Ovary (tissue), 9 donors: ENCODE measurements around the gene USP48. TPM values are rescaled to one million over a fixed set of nuclear protein-coding genes. Genes with fewer than 3 reads are reported as not detected.

Source experiments
- DNase-seq, 5 donors: peaks; one replicate each; pipeline ENCODE4 v3.0.0-alpha.2; 2019 to 2020
- H3K27ac ChIP-seq, 2 donors: fragments of 200-600 bp; one replicate each; pipeline versions ENCODE4 v1.5.1 to v1.8.0; 2019 to 2022
- H3K27me3 ChIP-seq: fragments of 200-600 bp; one replicate; pipeline ENCODE4 v1.8.0; 2022
- H3K36me3 ChIP-seq: fragments of 200-600 bp; sonication (generic); one replicate; pipeline ENCODE4 v1.5.1; 2019
- H3K4me1 ChIP-seq: one replicate; pipeline ENCODE4 v1.8.1; 2013; ENCODE audit warnings: mild to moderate bottlenecking, moderate library complexity; ENCODE audit not compliant: insufficient read depth
- H3K4me3 ChIP-seq: fragments of 200-600 bp; sonication (generic); one replicate; pipeline ENCODE4 v1.5.1; 2017
- H3K9me3 ChIP-seq, 2 donors: fragments of 200-600 bp in 1 of 2; sonication (generic) in 1 of 2; one replicate each; pipeline versions ENCODE4 v1.5.1 to v1.8.1; 2013 to 2019; ENCODE audit warnings: mild to moderate bottlenecking in 1 of 2, moderate library complexity in 1 of 2
- EP300 ChIP-seq: sonication (generic); formaldehyde crosslinking; IDR thresholded peaks from one replicate; pipeline ENCODE4 v1.6.1; 2017; ENCODE audit warnings: antibody characterized with exemption
- POLR2A ChIP-seq: fragments of 450-650 bp; IDR thresholded peaks from one replicate; pipeline ENCODE4 v1.6.1; 2017; ENCODE audit warnings: antibody characterized with exemption, mild to moderate bottlenecking, moderate library complexity
- WGBS, 3 donors: extraction: QIAGEN DNeasy Blood & Tissue Kit in 1 of 3; methylation state at CpG; one replicate each; pipeline versions ENCODE4 v1.1.5 to v1.1.7; 2013 to 2017; 5-methylcytosine and 5-hydroxymethylcytosine counted together
- intact Hi-C, 4 donors: fragments of 100-400 bp; cut with DNase I; formaldehyde crosslinking; loops; one replicate each; pipeline versions ENCODE4 v1.11.0 to v1.15.1; 2022 to 2023
- polyA plus RNA-seq, 2 donors: library from polyadenylated mRNA; stranded (reverse); fragments of 200-250 nt in 1 of 2; fragments of 350-450 nt in 1 of 2; fragmentation: Illumina TruSeq in 1 of 2; extraction: RNeasy Lipid Tissue Mini Kit (QIAGEN cat#74804) in 1 of 2; gene quantifications; one replicate each; pipeline ENCODE4 v1.2.3, GENCODE V29; 2013 to 2014
- total RNA-seq, 7 donors: library from RNA; depleted of rRNA in 2 of 7; stranded (reverse); fragments of >200 nt in 2 of 7; fragmentation: NEBNext Ultra II Directional in 3 of 7; extraction: Animal tissue kit (Norgen Biotek cat#: 25700) in 3 of 7; gene quantifications; one replicate each; pipeline versions ENCODE4 v1.1.0 to v1.2.4, GENCODE V29; 2016 to 2023
- TF ChIP-seq, protein P1 (sequence below), 3 donors: fragments of 450-650 bp in 2 of 3; fragments of 200-600 bp in 1 of 3; IDR thresholded peaks; one replicate each; pipeline versions ENCODE4 v1.5.1 to v1.8.0; 2016 to 2022; ENCODE audit warnings: antibody characterized with exemption in 3 of 3, mild to moderate bottlenecking in 1 of 3
- donor health status: DM: no; HTN: no; CAD: no; lungs with moderate emphysema.
- donor health status: DM: no; HTN: no; CAD: no.
- donor health status: Bipolar disorder and iron deficiency.
- donor health status: DM: yes; HTN: yes; CAD: no.
- donor health status: DM: no; HTN: no; CAD: no.
- donor health status: DM: yes; HTN: yes; CAD: no.

Gene USP48
- total and polyA plus RNA-seq, 9 donors = 25.2 to 87.1 (median 60.6) TPM

GRCh38 chr1:21766210-21766609, 16.7 kb downstream of the USP48 start:
- Histone ChIP-seq H3K9me3 (no peaks in the 10 kb centered on the region), H3K4me3 (no peak overlapping the region), H3K27ac (no peak overlapping the region), H3K27me3 (no peaks in the 10 kb centered on the region), H3K36me3 (no peaks in the 10 kb centered on the region), H3K4me1 (peaks cover 15% of the 10 kb centered on the region)
- TF ChIP-seq, protein P1, sequence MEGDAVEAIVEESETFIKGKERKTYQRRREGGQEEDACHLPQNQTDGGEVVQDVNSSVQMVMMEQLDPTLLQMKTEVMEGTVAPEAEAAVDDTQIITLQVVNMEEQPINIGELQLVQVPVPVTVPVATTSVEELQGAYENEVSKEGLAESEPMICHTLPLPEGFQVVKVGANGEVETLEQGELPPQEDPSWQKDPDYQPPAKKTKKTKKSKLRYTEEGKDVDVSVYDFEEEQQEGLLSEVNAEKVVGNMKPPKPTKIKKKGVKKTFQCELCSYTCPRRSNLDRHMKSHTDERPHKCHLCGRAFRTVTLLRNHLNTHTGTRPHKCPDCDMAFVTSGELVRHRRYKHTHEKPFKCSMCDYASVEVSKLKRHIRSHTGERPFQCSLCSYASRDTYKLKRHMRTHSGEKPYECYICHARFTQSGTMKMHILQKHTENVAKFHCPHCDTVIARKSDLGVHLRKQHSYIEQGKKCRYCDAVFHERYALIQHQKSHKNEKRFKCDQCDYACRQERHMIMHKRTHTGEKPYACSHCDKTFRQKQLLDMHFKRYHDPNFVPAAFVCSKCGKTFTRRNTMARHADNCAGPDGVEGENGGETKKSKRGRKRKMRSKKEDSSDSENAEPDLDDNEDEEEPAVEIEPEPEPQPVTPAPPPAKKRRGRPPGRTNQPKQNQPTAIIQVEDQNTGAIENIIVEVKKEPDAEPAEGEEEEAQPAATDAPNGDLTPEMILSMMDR (IDR thresholded peaks at IDR 0.05) = no peak
- 82 to 95% (median 95%) methylated on average over 4 of the region's 4 CpGs for WGBS, 3 donors
- DNase-seq = no peak
- intact Hi-C loops = no loop called here

DNA sequence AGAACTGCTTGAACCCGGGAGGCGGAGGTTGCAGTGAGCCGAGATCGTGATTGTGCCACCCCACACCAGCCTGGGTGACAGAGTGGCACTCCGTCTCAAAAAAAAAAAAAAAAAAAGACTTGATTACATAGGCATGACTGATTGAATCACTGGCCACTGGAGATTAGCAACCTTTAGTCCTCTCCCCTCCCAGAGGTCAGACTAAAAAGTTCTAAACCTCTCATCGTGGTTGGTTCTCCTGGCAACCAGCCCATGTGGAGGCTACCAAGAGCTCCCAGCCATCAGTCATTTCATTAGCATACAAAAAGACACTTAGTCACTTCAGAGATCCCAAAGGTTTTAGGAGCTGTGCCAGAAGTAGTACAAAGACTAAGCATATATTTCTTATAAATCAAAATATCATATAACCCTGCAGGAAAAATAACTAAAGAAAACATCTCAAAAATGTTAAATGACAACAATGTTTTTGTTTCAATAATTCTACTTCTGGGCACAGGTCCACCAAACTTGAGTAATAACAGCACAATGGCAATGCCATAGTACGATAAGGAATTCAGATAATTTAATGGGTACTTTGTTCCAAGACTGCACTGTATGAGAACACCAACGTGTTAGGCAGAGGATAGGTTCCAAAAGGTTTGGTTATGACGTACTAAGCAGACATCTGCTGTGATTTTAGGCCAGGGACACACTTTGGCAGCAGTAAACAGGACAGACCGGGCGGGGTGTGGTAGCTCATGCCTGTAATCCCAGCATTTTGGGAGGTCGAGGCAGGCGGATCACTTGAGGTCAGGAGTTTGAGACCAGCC, 18.1 kb downstream of the USP48 start:
- WGBS, 3 donors = 45 to 55% (median 50%) methylated on average over 13 of the region's 13 CpGs
- DNase-seq = peak in 1 of 5 donors; percentile 27

GRCh38 chr1:21763694-21764419, 19.1 kb downstream of the USP48 start:
- no peak overlapping the region for H3K27ac ChIP-seq
- no peak for DNase-seq
- peaks cover 21% of the 10 kb centered on the region for H3K4me1 ChIP-seq
- intact Hi-C loops = no loop called here
- TF ChIP-seq, protein P1 (IDR thresholded peaks at IDR 0.05) = no peak
- TF ChIP-seq EP300 (no peak), POLR2A (no peak)
- H3K27me3 ChIP-seq = no peaks in the 10 kb centered on the region
- WGBS, 3 donors = 74 to 82% (median 81%) methylated on average over 7 of the region's 7 CpGs
- no peaks in the 10 kb centered on the region for H3K9me3 ChIP-seq
- no peaks in the 10 kb centered on the region for H3K36me3 ChIP-seq
- no peak overlapping the region for H3K4me3 ChIP-seq

More for the DNA sequence above, 18.1 kb downstream of the USP48 start:
- Histone ChIP-seq H3K4me3 (no peak overlapping the region), H3K27me3 (no peaks in the 10 kb centered on the region), H3K4me1 (peaks cover 17% of the 10 kb centered on the region), H3K36me3 (no peaks in the 10 kb centered on the region), H3K9me3 (no peaks in the 10 kb centered on the region), H3K27ac (no peak overlapping the region)
- intact Hi-C loops = no loop called here
- TF ChIP-seq POLR2A = no peak
- TF ChIP-seq, protein P1 (IDR thresholded peaks at IDR 0.05) = no peak
- no peak for TF ChIP-seq EP300

DNA sequence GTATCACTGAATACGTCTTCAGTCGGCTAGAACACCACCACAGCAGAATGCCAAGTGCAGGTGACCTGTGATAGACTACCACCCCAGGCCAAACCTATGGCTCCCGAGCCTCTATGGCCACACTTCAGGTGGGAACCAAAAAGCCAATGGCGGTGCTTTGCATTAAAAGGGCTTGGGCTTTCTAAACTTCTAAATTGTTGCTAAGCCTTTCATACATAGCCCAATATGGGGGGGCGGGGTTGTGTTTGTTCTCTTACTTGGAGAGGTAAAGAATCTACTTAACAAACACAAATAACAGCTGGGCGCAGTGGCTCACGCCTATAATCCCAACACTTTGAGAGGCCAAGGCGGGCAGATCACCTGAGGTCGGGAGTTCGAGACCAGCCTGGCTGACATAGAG, 19.7 kb downstream of the USP48 start:
- H3K27me3 ChIP-seq = no peaks in the 10 kb centered on the region
- intact Hi-C loops = no loop called here
- H3K36me3 ChIP-seq = no peaks in the 10 kb centered on the region
- no peak overlapping the region for H3K4me3 ChIP-seq
- DNase-seq = no peak
- peaks cover 23% of the 10 kb centered on the region for H3K4me1 ChIP-seq
- 89 to 91% (median 91%) methylated on average over 10 of the region's 10 CpGs for WGBS, 3 donors
- TF ChIP-seq, protein P1 (IDR thresholded peaks at IDR 0.05) = no peak
- TF ChIP-seq EP300 (no peak), POLR2A (no peak)
- no peak overlapping the region for H3K27ac ChIP-seq
- H3K9me3 ChIP-seq = no peaks in the 10 kb centered on the region
